ENCODE measurements around the gene C19orf44. TPM values are rescaled to one million over a fixed set of nuclear protein-coding genes. Genes with fewer than 3 reads are reported as not detected.

Gene C19orf44
- total RNA-seq, 1 donor from 2014 or later, result 7.4 TPM

DNA sequence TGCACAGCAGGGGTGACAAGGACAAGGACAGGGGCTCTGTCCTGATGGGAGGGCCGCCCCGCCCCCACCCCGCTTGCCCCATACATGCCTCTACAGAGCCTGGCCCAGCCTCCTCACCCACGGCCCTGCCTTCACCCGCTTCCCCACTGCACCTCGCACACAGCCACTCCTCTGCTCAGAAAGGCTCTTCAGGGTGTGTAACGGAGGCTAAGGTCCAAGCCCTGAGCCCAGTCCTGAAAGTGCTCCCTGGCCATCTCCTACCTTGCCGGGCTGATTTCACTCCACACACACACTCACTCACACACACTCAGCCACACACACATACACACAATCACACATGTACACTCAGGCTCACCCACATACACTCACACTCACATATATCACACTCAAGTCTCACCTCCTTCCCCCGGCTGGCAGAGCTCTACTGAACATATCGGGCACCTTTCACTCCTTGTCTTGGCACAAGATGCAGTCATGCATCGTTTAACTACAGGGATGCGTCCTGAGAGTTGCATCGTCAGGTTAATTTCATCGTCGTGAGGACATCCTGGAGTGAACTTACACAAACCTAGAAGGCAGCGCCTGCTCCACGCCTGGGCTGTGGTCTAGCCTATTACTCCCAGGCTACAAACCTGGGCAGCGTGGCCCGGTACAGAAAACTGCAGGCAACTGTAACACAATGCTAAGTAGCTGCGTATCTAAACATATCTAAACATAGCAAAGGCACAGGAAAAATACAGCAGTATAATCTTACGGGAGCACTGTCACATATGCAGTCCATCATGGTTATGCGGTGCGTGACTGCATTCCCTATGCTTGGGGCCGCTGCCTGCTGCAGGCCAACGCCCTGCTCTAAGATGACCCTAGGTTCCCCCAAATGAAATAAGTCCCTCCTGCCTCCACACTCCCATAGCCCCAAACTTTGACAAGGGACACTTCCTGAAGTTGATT lies 37.5 kb upstream of the C19orf44 start:
- Histone ChIP-seq H3K27ac (peak overlapping the region; percentile 80), H3K27me3 (no peaks in the 10 kb centered on the region), H3K4me3 (no peak overlapping the region), H3K4me1 (peaks cover 75% of the 10 kb centered on the region), H3K36me3 (no peaks in the 10 kb centered on the region), H3K9me3 (no peaks in the 10 kb centered on the region)
- intact Hi-C loops (cut with DNase I), result no loop called here
- no peak for DNase-seq (ENCODE audit: extremely low spot score in 2 of 2)
- no peak for TF ChIP-seq POLR2A (IDR thresholded peaks at IDR 0.05)
- no peak for TF ChIP-seq POLR2AphosphoS5 (IDR thresholded peaks at IDR 0.05; ENCODE audit: insufficient read depth in 1 of 2, low read depth in 1 of 2)
- TF ChIP-seq, protein P1, sequence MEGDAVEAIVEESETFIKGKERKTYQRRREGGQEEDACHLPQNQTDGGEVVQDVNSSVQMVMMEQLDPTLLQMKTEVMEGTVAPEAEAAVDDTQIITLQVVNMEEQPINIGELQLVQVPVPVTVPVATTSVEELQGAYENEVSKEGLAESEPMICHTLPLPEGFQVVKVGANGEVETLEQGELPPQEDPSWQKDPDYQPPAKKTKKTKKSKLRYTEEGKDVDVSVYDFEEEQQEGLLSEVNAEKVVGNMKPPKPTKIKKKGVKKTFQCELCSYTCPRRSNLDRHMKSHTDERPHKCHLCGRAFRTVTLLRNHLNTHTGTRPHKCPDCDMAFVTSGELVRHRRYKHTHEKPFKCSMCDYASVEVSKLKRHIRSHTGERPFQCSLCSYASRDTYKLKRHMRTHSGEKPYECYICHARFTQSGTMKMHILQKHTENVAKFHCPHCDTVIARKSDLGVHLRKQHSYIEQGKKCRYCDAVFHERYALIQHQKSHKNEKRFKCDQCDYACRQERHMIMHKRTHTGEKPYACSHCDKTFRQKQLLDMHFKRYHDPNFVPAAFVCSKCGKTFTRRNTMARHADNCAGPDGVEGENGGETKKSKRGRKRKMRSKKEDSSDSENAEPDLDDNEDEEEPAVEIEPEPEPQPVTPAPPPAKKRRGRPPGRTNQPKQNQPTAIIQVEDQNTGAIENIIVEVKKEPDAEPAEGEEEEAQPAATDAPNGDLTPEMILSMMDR (IDR thresholded peaks at IDR 0.05), result no peak

DNA sequence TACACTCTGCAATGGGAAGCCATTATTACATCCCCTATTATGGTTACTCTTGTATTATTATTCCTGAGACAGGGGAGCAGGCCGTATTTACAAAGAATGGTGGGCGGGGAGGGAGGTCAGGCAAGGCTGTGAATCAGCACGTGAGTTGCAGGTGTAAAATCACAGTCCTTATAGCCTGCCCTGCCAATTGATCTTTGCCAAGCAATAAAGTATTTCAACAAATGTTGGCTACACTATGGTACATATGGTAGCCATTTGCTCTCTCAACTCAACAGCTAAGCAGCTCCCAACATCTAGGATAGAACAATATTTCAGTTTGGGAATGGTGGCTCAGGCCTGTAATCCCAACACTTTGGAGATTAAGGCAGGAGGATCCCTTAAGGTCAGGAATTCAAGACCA lies 36.5 kb upstream of the C19orf44 start:
- Histone ChIP-seq H3K36me3 (no peaks in the 10 kb centered on the region), H3K27ac (no peak overlapping the region), H3K4me3 (no peak overlapping the region), H3K9me3 (no peaks in the 10 kb centered on the region), H3K27me3 (no peaks in the 10 kb centered on the region), H3K4me1 (peaks cover 75% of the 10 kb centered on the region)
- DNase-seq (ENCODE audit: extremely low spot score in 2 of 2), result no peak
- intact Hi-C loops (cut with DNase I), result no loop called here
- TF ChIP-seq POLR2AphosphoS5 (IDR thresholded peaks at IDR 0.05; ENCODE audit: insufficient read depth in 1 of 2, low read depth in 1 of 2), result no peak

DNA sequence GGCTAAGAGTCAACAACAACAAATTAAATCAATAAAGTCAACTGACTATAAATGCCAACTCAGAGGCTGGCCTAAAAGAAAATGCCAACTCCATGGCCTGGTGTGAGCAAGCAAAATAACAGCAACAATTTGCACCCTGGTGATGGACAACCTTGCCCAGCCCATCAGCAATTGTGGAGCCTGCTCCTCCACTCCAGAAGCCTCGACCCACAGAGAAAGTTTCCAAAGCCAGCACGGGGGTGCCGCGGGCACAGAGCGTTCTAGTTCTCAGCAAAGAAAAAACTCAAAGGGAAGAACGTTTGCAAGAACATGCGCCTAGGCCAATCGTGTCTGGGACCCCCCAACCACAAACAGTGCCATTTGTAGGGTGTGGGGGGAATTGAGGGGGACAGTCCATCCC lies 35.7 kb upstream of the C19orf44 start:
- Histone ChIP-seq H3K4me3 (no peak overlapping the region), H3K27me3 (no peaks in the 10 kb centered on the region), H3K27ac (no peak overlapping the region), H3K36me3 (no peaks in the 10 kb centered on the region), H3K4me1 (peaks cover 80% of the 10 kb centered on the region), H3K9me3 (no peaks in the 10 kb centered on the region)
- DNase-seq (ENCODE audit: extremely low spot score in 2 of 2), result no peak
- TF ChIP-seq POLR2A (IDR thresholded peaks at IDR 0.05) (no peak), POLR2AphosphoS5 (IDR thresholded peaks at IDR 0.05; ENCODE audit: insufficient read depth in 1 of 2, low read depth in 1 of 2) (no peak)
- TF ChIP-seq, protein P1 (IDR thresholded peaks at IDR 0.05), result no peak
- intact Hi-C loops (cut with DNase I), result no loop called here

DNA sequence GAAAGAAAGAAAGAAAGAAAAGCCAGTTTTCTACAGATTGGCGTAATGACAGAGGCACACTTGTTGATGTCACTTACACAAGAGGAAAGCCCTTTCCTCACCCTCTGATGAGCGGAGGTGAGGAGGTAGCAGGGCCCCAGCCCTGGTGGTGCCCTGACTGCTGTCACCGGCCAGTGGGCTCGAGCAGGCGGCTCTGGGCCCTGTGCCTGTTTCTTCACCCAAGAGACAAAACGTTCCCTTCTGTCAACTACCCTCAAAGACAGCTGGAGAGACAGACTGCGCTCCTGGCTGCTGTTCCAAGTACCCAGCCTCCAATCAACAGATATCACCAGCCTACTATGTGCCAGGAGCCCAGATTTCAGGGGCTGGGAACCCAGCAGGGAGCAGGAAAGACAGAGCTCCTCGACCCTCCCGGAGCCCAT lies 34.6 kb upstream of the C19orf44 start:
- H3K4me1 ChIP-seq, result peaks cover 82% of the 10 kb centered on the region
- no peak for TF ChIP-seq POLR2A (IDR thresholded peaks at IDR 0.05)
- TF ChIP-seq POLR2AphosphoS5 (IDR thresholded peaks at IDR 0.05; ENCODE audit: insufficient read depth in 1 of 2, low read depth in 1 of 2), result no peak
- no peak overlapping the region for H3K4me3 ChIP-seq
- H3K27me3 ChIP-seq, result no peaks in the 10 kb centered on the region
- H3K27ac ChIP-seq, result peak overlapping the region; percentile 62
- no peaks in the 10 kb centered on the region for H3K36me3 ChIP-seq
- no peaks in the 10 kb centered on the region for H3K9me3 ChIP-seq
- no peak for DNase-seq (ENCODE audit: extremely low spot score in 2 of 2)
- intact Hi-C loops (cut with DNase I), result no loop called here

DNA sequence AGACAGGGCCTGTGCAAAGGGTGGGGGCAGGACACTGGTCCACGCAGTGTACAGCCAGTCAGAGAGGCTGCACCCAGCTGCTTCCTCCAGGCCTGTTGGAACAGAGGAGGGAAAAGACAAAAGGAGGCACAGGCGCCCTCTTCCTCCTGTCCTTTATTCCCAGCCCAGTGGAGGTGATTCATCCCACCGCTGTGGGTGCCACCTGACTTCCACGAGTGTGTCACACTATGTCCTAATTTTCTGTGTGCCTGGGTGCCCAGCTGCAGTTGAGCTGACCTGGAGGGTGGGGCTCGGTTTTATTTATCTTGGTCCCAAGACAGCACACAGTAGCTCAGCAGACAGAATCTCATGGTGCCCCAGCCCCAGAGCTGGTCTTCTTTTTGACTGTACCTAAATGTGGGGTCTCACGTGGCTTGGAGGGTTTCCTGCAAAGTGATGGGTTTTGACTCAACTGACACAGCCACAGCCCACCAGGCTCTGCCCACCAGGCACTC lies 33.4 kb upstream of the C19orf44 start:
- H3K27ac ChIP-seq, result peak overlapping the region; percentile 62
- no peak overlapping the region for H3K4me3 ChIP-seq
- intact Hi-C loops (cut with DNase I), result no loop called here
- H3K4me1 ChIP-seq, result peaks cover 73% of the 10 kb centered on the region
- H3K27me3 ChIP-seq, result no peaks in the 10 kb centered on the region
- no peaks in the 10 kb centered on the region for H3K36me3 ChIP-seq
- no peak for DNase-seq (ENCODE audit: extremely low spot score in 2 of 2)
- H3K9me3 ChIP-seq, result no peaks in the 10 kb centered on the region
- TF ChIP-seq POLR2AphosphoS5 (IDR thresholded peaks at IDR 0.05; ENCODE audit: insufficient read depth in 1 of 2, low read depth in 1 of 2), result peak in 1 of 2 donors; percentile 81
- TF ChIP-seq POLR2A (IDR thresholded peaks at IDR 0.05), result no peak

DNA sequence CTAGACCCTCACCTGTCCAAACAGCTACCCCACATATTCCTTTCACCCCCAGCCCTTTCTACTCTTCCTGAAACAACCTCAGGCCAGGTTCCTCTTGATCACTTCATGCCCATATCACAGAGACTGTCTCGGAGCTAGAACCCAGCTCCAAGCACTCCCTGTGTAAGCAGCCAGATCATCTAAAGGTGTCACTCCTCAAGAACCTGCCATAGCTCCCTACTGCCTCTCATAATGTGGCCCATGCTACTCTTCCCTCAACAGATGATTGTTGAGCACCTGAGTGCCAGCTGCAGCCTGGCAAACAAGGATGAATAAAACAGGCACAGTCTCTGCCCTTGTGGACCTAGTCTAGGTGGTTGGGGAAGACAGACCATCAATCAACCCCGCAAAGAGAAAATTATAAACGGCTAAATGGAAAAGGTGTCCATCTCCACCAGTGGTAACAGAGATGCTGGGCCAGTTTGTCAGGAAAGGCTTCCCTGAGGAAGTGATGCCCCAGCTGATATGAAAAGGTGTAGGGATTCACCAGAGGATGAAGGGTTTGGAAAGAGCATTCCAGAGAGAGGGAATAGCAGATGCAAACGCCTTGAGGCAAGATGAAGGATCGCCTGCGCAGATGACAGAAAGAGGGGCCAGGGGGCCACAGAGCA lies 32.7 kb upstream of the C19orf44 start:
- Histone ChIP-seq H3K4me3 (no peak overlapping the region), H3K36me3 (no peaks in the 10 kb centered on the region), H3K4me1 (peaks cover 73% of the 10 kb centered on the region), H3K27ac (peak overlapping the region; percentile 62), H3K27me3 (no peaks in the 10 kb centered on the region), H3K9me3 (no peaks in the 10 kb centered on the region)
- no peak for DNase-seq (ENCODE audit: extremely low spot score in 2 of 2)
- intact Hi-C loops (cut with DNase I), result no loop called here
- TF ChIP-seq POLR2A (IDR thresholded peaks at IDR 0.05) (no peak), POLR2AphosphoS5 (IDR thresholded peaks at IDR 0.05; ENCODE audit: insufficient read depth in 1 of 2, low read depth in 1 of 2) (no peak)
- TF ChIP-seq, protein P1 (IDR thresholded peaks at IDR 0.05), result no peak

All from vagina (tissue), 2 donors.